ENCODE measurements around the gene ADK.
"Not testable (repeated sequence)": the region's sequence is repeated elsewhere in the genome, so short reads cannot be mapped to it uniquely, and the experiment has no call there.

The ADK gene

GRCh38 chr10:74307061-74307651 lies 156.1 kb downstream of the ADK start:
- no peak for DNase-seq

- no peak for DNase-seq
These were observed 159.7 kb downstream of the ADK start for GRCh38 chr10:74310652-74311257.

- no peak for DNase-seq
These were observed 163.1 kb downstream of the ADK start for GRCh38 chr10:74314166-74314565.

DNA sequence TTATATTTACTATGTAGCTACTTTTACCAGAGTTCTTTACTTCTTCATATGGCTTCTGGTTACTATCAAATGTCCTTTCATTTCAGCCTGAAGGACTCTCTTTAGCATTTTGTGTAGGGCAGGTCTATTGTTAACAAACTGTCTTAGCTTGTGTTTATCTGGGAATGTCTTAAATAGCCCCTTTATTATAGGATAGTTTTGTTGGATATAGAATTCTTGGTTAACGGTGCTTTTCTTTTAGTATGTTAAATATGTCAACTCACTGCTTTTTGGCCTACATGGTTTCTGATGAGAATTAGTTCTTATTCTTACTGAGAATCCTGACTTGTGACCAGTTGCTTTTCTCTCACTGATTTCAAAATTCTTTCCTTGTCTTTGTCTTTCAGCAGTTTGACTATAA lies 169.0 kb downstream of the ADK start:
- no peak for DNase-seq

GRCh38 chr10:74320717-74321116 lies 169.7 kb downstream of the ADK start:
- no peak for DNase-seq

DNA sequence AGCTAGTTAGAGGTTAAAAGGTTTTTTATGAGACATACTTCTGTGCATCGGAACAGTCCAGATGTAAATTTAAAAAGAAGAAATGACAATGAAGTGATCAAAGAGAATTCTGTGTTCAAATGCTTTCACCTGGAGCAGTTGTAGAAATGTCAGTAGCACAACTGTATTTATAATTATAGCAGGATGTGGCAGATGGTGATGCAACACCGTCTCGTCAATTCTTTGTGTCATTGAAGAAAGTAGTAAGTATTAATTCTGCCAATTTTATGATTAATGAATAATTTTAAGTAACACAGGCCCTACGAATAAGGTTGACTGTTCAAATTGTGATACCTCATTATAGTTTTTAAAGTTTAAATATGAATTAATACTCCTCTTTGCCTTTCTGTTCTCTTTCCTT lies 171.1 kb downstream of the ADK start:
- DNase-seq = no peak

DNA sequence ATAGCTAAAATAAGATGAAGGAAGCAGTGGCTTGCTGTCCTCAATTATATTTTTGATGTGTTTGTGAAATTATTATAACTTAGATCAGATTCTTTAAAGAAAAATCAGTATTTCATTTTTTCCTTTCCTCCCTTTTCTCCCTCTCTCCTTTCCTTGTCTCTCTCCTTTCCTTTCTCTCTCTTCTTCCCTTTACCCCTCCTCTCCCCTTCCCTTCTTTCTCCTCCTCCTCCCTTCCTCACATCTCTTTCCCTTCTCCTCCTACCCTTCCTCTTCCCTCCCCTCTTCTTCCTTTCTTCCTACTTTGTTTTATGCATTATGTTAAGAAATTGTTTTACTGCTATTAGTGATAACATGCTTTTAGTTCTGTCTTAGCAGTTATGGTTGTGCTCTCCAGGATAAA lies 171.5 kb downstream of the ADK start:
- no peak for DNase-seq

GRCh38 chr10:74328388-74328787 lies 177.4 kb downstream of the ADK start:
- DNase-seq = no peak

GRCh38 chr10:74329873-74330272 lies 178.9 kb downstream of the ADK start:
- DNase-seq = no peak

DNA sequence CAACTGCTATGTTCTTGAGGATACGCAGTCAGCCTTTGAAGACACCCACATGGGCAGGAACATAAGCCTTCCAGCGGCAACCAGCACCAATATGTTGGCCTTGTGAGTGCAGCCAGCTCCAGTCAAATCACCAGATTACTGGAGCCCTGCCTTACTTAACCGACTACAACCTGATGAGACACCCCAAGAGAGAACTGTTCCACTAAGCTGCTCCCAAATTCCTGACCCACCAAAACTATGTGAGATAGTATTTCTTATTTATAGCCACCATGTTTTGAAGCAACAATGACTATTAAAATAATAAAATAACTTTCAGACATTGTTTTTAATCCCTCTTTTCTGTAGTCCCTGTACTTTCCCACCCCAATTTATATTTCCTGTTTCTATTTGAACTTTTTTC lies 179.6 kb downstream of the ADK start:
- DNase-seq = no peak

DNA sequence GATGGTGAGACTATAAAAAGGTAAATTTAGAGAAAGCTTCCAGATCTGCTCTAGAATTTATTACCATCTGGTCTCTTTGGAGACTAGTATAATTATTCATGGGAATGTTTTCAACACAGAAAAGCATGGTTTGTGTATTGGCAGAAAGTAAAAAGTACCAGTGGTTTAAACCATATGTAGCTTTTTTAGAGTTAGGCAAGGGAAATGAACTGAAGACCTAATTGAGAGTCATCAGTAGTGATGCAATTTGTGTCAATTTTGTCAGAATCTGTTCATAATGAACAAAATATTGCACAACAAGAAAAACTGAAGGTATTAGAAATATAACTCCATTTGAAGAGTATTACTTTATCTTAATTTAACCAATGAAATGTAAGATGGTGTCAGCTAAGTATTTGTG lies 181.4 kb downstream of the ADK start:
- DNase-seq = no peak

GRCh38 chr10:74333174-74333573 lies 182.2 kb downstream of the ADK start:
- no peak for DNase-seq

DNA sequence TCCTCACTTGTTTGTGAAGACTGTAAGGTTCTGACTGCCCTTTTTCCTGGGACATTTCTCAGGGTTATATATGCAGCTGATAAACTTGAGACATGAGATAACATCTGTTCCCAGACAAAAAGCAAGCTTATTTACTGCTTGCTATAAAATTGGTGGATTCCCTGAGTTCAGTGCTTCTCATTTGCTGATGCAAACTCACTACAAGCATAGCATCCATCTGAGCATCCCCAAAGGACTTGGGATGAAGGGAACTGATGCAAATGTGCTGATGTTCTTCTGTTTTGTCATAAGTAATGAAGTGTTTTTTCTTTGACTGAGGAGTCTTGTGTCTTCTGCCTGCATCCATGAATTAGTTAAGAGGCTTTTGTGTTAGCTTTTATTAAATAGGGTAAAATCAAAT lies 183.2 kb downstream of the ADK start:
- DNase-seq = no peak

- no peak for DNase-seq
These were observed 184.5 kb downstream of the ADK start for GRCh38 chr10:74335501-74335900.

GRCh38 chr10:74337330-74338016 lies 186.5 kb downstream of the ADK start:
- no peak for DNase-seq

- no peak for DNase-seq
These were observed 192.0 kb downstream of the ADK start for GRCh38 chr10:74342991-74343390.

DNA sequence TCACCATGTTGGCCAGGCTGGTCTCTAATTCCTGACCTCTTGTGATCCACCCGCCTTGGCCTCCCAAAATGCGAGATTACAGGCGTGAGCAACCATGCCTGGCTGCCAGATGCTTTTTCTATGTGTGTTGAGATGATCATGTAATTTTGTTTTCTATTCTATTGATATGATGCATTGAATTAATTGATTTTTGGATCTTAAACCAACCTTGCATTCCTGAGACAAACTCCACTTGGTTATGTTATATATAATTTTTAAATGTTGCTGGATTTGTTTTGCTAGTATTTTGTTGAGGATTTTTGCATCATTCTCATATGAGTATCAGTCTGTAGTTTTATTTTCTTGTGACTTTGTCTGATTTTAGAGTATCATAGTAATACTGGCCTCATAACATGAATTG lies 192.8 kb downstream of the ADK start:
- no peak for DNase-seq

- no peak for DNase-seq
These were observed 193.3 kb downstream of the ADK start for GRCh38 chr10:74344306-74344705.

- DNase-seq = no peak
These were observed 196.5 kb downstream of the ADK start for GRCh38 chr10:74347522-74347921.

DNA sequence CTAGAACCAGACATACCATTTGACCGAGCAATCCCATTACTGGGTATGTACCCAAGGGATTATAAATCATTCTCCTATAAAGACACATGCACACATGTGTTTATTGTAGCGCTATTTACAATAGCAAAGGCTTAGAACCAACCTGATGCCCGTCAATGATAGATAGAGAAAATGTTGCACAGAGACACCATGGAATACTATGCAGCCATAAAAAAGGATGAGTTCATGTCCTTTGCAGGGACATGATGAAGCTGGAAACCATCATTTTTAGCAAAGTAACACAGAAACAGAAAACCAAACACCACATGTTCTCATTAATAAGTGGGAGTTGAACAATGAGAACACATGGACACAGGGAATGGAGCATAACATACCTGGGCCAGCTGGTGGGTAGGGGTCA lies 202.0 kb downstream of the ADK start:
- not testable (repeated sequence) for DNase-seq

- DNase-seq = no peak
These were observed 210.7 kb downstream of the ADK start for GRCh38 chr10:74361678-74362077.

DNA sequence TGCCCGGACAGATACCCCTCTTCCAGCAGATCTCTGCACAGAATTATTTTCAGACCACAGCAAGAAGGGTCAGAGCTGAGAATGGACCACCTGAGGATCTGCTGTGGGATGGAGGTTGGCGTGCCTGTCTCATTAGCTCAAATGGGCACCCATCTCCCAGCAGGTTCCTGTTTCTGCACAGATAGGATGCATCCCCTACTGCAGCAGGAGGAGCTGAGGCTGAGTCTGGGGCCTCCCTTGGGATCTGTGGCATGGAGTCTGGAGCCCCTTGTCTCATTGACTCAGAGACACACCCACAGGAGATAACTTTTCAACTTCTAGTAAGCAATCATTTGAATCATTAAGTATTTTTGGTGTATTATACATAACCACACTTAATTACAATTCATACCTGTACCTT lies 212.7 kb downstream of the ADK start:
- no peak for DNase-seq

GRCh38 chr10:74365109-74365508 lies 214.1 kb downstream of the ADK start:
- DNase-seq = no peak

DNA sequence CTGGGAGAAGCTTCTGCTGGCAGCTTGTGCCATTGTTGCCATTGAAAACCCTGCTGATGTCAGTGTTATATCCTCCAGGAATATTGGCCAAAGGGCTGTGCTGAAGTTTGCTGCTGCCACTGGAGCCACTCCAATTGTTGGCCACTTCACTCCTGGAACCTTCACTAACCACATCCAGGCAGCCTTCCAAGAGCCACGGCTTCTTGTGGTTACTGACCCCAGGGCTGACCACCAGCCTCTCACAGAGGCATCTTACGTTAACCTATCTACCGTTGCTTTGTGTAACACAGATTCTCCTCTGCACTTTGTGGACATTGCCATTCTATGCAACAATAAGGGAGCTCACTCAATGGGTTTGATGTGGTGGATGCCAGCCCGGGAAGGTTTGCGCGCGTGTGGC lies 220.7 kb downstream of the ADK start:
- no peak for DNase-seq

DNA sequence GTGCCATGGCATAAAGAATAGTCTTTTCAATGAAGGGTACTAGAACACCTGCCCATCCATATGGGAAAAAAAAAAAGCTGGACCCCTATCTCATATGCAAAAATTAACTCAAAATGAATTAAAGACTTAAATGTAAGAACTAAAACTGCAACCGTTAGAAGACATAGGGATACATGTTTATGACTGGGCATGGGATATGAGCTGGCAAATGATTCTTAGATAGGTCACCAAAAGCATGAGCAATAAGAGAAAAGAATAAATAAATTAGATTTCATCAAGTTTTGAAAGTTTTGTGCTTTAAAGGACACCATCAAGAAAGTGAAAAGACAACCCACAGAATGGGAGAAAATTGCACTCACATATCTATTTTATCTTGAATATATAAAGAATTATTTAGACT lies 222.0 kb downstream of the ADK start:
- DNase-seq = no peak

All from hematopoietic multipotent progenitor cell treated with erythropoietin and hydrocortisone succinate and interleukin-3 and kit ligand, for 8 days (in vitro differentiated cells).